BJ (cell line): ENCODE measurements around the gene FAM20A. TPM values are rescaled to one million over a fixed set of nuclear protein-coding genes. Genes with fewer than 3 reads are reported as not detected.

Experiments used
- CTCF ChIA-PET: fragments of 350-600 bp; formaldehyde crosslinking; extraction: SDS; loops from one replicate; lab custom pipeline; 2021; ENCODE audit warnings: antibody characterized with exemption, inconsistent platforms; lab: Yijun Ruan, JAX
- POLR2A ChIA-PET: fragments of 300-600 bp; sonication (Branson Sonifier 250); formaldehyde crosslinking; extraction: SDS; loops from one replicate; lab custom pipeline; 2021; ENCODE audit warnings: antibody characterized with exemption; lab: Charles Lee
- DNase-seq: peaks from one replicate; pipeline ENCODE4 v3.0.0-alpha.2; 2011; ENCODE audit warnings: low read depth
- H3K27me3 ChIP-seq: 2 replicates; pipeline ENCODE4 v1.6.0; 2011; ENCODE audit warnings: low read length; ENCODE audit not compliant: control insufficient read depth, insufficient read depth
- H3K36me3 ChIP-seq: 2 replicates; pipeline ENCODE4 v1.5.1; 2011; ENCODE audit warnings: low read length; ENCODE audit not compliant: control insufficient read depth, insufficient read depth
- H3K4me3 ChIP-seq: 2 replicates; pipeline ENCODE4 v1.5.1; 2011; ENCODE audit warnings: low read depth, mild to moderate bottlenecking, control low read depth, low read length
- polyA plus RNA-seq: library from polyadenylated mRNA; depleted of rRNA; stranded (reverse); fragments of >200 nt; gene quantifications from 2 replicates; pipeline ENCODE4 v1.2.3, GENCODE V29; 2011
- TF ChIP-seq, protein P1 (sequence below): IDR thresholded peaks from 2 replicates; pipeline ENCODE4 v1.5.1; 2011; ENCODE audit warnings: low read depth, mild to moderate bottlenecking, control low read depth, inconsistent platforms, low read length, moderate library complexity; ENCODE audit not compliant: insufficient read depth

Gene FAM20A
- polyA plus RNA-seq, 1 experiment, result 24.1 TPM

GRCh38 chr17:68627956-68628575 is 26.9 kb upstream of the FAM20A start:
- Histone ChIP-seq H3K36me3 (no peaks in the 10 kb centered on the region), H3K27me3 (no peaks in the 10 kb centered on the region), H3K4me3 (no peak overlapping the region)
- ChIA-PET POLR2A (no interaction called here), CTCF (interaction anchor here (1.3 to 3.8 kb wide), 3 partner anchors 14 to 131 kb away, joined by 3 to 13 read pairs (median 5); no protein-coding TSS in a partner anchor)
- DNase-seq, result no peak
- TF ChIP-seq, protein P1, sequence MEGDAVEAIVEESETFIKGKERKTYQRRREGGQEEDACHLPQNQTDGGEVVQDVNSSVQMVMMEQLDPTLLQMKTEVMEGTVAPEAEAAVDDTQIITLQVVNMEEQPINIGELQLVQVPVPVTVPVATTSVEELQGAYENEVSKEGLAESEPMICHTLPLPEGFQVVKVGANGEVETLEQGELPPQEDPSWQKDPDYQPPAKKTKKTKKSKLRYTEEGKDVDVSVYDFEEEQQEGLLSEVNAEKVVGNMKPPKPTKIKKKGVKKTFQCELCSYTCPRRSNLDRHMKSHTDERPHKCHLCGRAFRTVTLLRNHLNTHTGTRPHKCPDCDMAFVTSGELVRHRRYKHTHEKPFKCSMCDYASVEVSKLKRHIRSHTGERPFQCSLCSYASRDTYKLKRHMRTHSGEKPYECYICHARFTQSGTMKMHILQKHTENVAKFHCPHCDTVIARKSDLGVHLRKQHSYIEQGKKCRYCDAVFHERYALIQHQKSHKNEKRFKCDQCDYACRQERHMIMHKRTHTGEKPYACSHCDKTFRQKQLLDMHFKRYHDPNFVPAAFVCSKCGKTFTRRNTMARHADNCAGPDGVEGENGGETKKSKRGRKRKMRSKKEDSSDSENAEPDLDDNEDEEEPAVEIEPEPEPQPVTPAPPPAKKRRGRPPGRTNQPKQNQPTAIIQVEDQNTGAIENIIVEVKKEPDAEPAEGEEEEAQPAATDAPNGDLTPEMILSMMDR, result no peak

- TF ChIP-seq, protein P1, result no peak
- Histone ChIP-seq H3K36me3 (no peaks in the 10 kb centered on the region), H3K4me3 (no peak overlapping the region), H3K27me3 (no peaks in the 10 kb centered on the region)
- DNase-seq, result no peak
- ChIA-PET POLR2A (no interaction called here), CTCF (interaction anchor here (0.9 kb wide), 1 partner anchor 10 kb away, joined by 3 read pairs; no protein-coding TSS in a partner anchor)
Observed at GRCh38 chr17:68624381-68624780, 23.2 kb upstream of the FAM20A start.

- H3K27me3 ChIP-seq, result no peaks in the 10 kb centered on the region
- no peak for DNase-seq
- CTCF ChIA-PET, result interaction anchor here (1.3 to 1.6 kb wide), 2 partner anchors 10 to 88 kb away, joined by 4 to 6 read pairs; no protein-coding TSS in a partner anchor
- no peaks in the 10 kb centered on the region for H3K36me3 ChIP-seq
- no peak overlapping the region for H3K4me3 ChIP-seq
- TF ChIP-seq, protein P1, result no peak
- POLR2A ChIA-PET, result interaction anchor here (0.6 kb wide), 1 partner anchor 50 kb away, joined by 8 read pairs; no protein-coding TSS in a partner anchor
Observed at GRCh38 chr17:68623811-68624210, 22.6 kb upstream of the FAM20A start.

DNA sequence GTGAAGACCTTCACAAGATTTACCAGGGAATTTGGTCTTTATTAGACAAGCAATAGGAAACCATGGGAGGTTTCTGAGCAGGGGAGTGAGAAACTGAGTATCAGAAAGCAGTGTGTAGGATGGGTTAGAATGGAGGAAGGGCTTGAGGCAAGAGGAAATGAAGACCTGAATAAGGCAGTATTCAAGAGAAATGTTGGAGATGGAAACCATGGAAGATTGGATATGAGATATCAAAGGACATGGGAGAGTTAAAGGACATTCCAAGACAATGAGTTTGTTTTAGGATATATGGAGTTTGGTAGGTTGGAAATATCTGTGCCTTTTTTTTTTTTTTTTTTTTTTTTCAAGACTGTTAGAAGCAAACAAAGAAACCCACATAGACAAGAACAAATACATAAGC is 21.3 kb upstream of the FAM20A start:
- CTCF ChIA-PET, result interaction anchor here (0.7 to 1.6 kb wide), 3 partner anchors 9 to 131 kb away, joined by 3 to 6 read pairs (median 3); no protein-coding TSS in a partner anchor
- no peak overlapping the region for H3K4me3 ChIP-seq
- TF ChIP-seq, protein P1, result no peak

GRCh38 chr17:68621065-68621464 is 19.9 kb upstream of the FAM20A start:
- H3K4me3 ChIP-seq, result no peak overlapping the region
- H3K27me3 ChIP-seq, result no peaks in the 10 kb centered on the region
- DNase-seq, result peak; percentile 29
- TF ChIP-seq, protein P1, result no peak
- CTCF ChIA-PET, result interaction anchor here (1.2 kb wide), 1 partner anchor 44 kb away, joined by 3 read pairs; no protein-coding TSS in a partner anchor
- no peaks in the 10 kb centered on the region for H3K36me3 ChIP-seq
- POLR2A ChIA-PET, result no interaction called here

More for the DNA sequence above, 21.3 kb upstream of the FAM20A start:
- POLR2A ChIA-PET, result interaction anchor here (0.6 kb wide), 1 partner anchor 107 kb away, joined by 3 read pairs; no protein-coding TSS in a partner anchor
- no peak for DNase-seq
- no peaks in the 10 kb centered on the region for H3K27me3 ChIP-seq
- no peaks in the 10 kb centered on the region for H3K36me3 ChIP-seq
